H1 (cell line): ENCODE results near the gene TTC28. TPM values are rescaled to one million over a fixed set of nuclear protein-coding genes. Genes with fewer than 3 reads are reported as not detected.

Experiments
- CTCF ChIA-PET: fragments of 300-600 bp; sonication (Branson Sonifier 250); formaldehyde crosslinking; loops from one replicate; lab custom pipeline; 2021; ENCODE audit not compliant: partially characterized antibody; lab: Charles Lee
- POLR2A ChIA-PET: fragments of 300-600 bp; sonication (Branson Sonifier 250); formaldehyde crosslinking; loops from one replicate; lab custom pipeline; 2021; ENCODE audit warnings: inconsistent platforms; ENCODE audit not compliant: partially characterized antibody; lab: Charles Lee
- DNase-seq, 2 experiments: peaks; one replicate each; pipeline versions ENCODE4 v3.0.0 to v3.0.0-alpha.2; 2010 to 2022; ENCODE audit warnings: low spot score in 2 of 2, low read depth in 1 of 2, mixed read lengths in 1 of 2
- FAIRE-seq: peaks from 2 replicates; lab custom pipeline; 2011; peaks lifted over from hg19 to GRCh38; lab: Jason Lieb, UNC
- H2AFZ ChIP-seq: 2 replicates; pipeline ENCODE4 v1.8.1; 2012; ENCODE audit warnings: low read length, inconsistent platforms
- H2AK5ac ChIP-seq: 2 replicates; pipeline ENCODE4 v1.6.1; 2013; ENCODE audit warnings: low read depth, low read length
- H2BK120ac ChIP-seq: replicated peaks from 2 replicates; pipeline ENCODE3; 2013; ENCODE audit warnings: low read depth, low read length, inconsistent platforms
- H2BK12ac ChIP-seq: 2 replicates; pipeline ENCODE4 v1.6.1; 2013; ENCODE audit warnings: low read depth, low read length
- H2BK15ac ChIP-seq: 2 replicates; pipeline ENCODE4 v1.6.1; 2013; ENCODE audit warnings: low read length
- H2BK20ac ChIP-seq: 2 replicates; pipeline ENCODE4 v1.6.1; 2013; ENCODE audit warnings: low read length
- H2BK5ac ChIP-seq: 2 replicates; pipeline ENCODE4 v1.6.1; 2013; ENCODE audit warnings: low read depth, low read length
- H3K14ac ChIP-seq: 2 replicates; pipeline ENCODE4 v1.6.1; 2013; ENCODE audit warnings: inconsistent platforms; ENCODE audit not compliant: insufficient read length
- H3K18ac ChIP-seq: 2 replicates; pipeline ENCODE4 v1.6.1; 2013; ENCODE audit warnings: low read length; ENCODE audit errors: extremely low read depth
- H3K23ac ChIP-seq: 2 replicates; pipeline ENCODE4 v1.6.1; 2013; ENCODE audit warnings: inconsistent platforms; ENCODE audit not compliant: insufficient read length
- H3K23me2 ChIP-seq: 2 replicates; pipeline ENCODE4 v1.6.1; 2013; ENCODE audit warnings: low read depth, low read length
- H3K27ac ChIP-seq: 2 replicates; pipeline ENCODE4 v1.6.1; 2011; ENCODE audit warnings: low read depth, low read length, inconsistent platforms
- H3K27me3 ChIP-seq, 4 experiments: replicated peaks in 1 of 4; 1 replicate in 1 of 4; 2 replicates in 3 of 4; pipeline versions ENCODE4 v1.6.1 to v1.8.1; 2011 to 2013; ENCODE audit warnings: low read length in 3 of 4, mild to moderate bottlenecking in 3 of 4, inconsistent platforms in 2 of 4, mixed read lengths in 2 of 4, moderate library complexity in 1 of 4; ENCODE audit not compliant: control insufficient read depth in 3 of 4, insufficient read depth in 3 of 4; ENCODE audit errors: extremely low read depth in 1 of 4
- H3K36me3 ChIP-seq, 4 experiments: 2 replicates each; pipeline versions ENCODE4 v1.6.1 to v1.8.1; 2011 to 2013; ENCODE audit warnings: mild to moderate bottlenecking in 4 of 4, low read length in 3 of 4, moderate library complexity in 2 of 4, control low read depth in 1 of 4, inconsistent platforms in 1 of 4; ENCODE audit not compliant: insufficient read depth in 4 of 4, control insufficient read depth in 2 of 4
- H3K4ac ChIP-seq: replicated peaks from 2 replicates; pipeline ENCODE3; 2013; ENCODE audit warnings: low read length, low read depth, mixed read lengths, inconsistent platforms; ENCODE audit not compliant: insufficient read length
- H3K4me1 ChIP-seq, 4 experiments: replicated peaks in 1 of 4; 1 replicate in 1 of 4; 2 replicates in 3 of 4; pipeline versions ENCODE4 v1.6.1 to v1.8.1; 2011 to 2013; ENCODE audit warnings: low read length in 3 of 4, inconsistent platforms in 2 of 4, mixed read lengths in 1 of 4; ENCODE audit not compliant: insufficient read depth in 4 of 4, control insufficient read depth in 3 of 4
- H3K4me2 ChIP-seq, 2 experiments: 2 replicates each; pipeline versions ENCODE4 v1.6.1 to v1.8.1; 2011 to 2013; ENCODE audit warnings: low read depth in 2 of 2, low read length in 2 of 2, control low read depth in 1 of 2, inconsistent platforms in 1 of 2, mild to moderate bottlenecking in 1 of 2; ENCODE audit not compliant: insufficient read depth in 1 of 2
- H3K4me3 ChIP-seq, 4 experiments: fragments of 200-600, 300-600 bp in 1 of 4; sonication (generic), shearing (Covaris generic), sonication (Bioruptor Twin) in 1 of 4; 2 replicates each; pipeline versions ENCODE4 v1.5.1 to v1.8.1; 2011 to 2016; ENCODE audit warnings: low read length in 4 of 4, low read depth in 3 of 4, control low read depth in 2 of 4, inconsistent platforms in 2 of 4, mild to moderate bottlenecking in 2 of 4, mixed read lengths in 1 of 4, moderate library complexity in 1 of 4; ENCODE audit not compliant: insufficient read depth in 2 of 4; ENCODE audit errors: extremely low read depth in 1 of 4
- H3K56ac ChIP-seq: replicated peaks from 2 replicates; pipeline ENCODE3; 2013; ENCODE audit warnings: low read depth, mild to moderate bottlenecking, mixed read lengths, low read length, inconsistent platforms; ENCODE audit not compliant: insufficient read length
- H3K79me1 ChIP-seq: 2 replicates; pipeline ENCODE4 v1.6.1; 2013; ENCODE audit warnings: low read depth, low read length, control low read depth
- H3K79me2 ChIP-seq, 2 experiments: 2 replicates each; pipeline versions ENCODE4 v1.6.1 to v1.8.1; 2012 to 2013; ENCODE audit warnings: low read length in 2 of 2, mild to moderate bottlenecking in 2 of 2, inconsistent platforms in 1 of 2; ENCODE audit not compliant: insufficient read depth in 2 of 2, control insufficient read depth in 1 of 2
- H3K9ac ChIP-seq, 4 experiments: replicated peaks in 1 of 4; 1 replicate in 1 of 4; 2 replicates in 3 of 4; pipeline versions ENCODE4 v1.6.1 to v1.8.1; 2011 to 2013; ENCODE audit warnings: low read depth in 3 of 4, low read length in 3 of 4, control low read depth in 2 of 4, mild to moderate bottlenecking in 2 of 4, moderate library complexity in 2 of 4, inconsistent platforms in 1 of 4; ENCODE audit errors: extremely low read depth in 1 of 4
- H3K9me3 ChIP-seq, 2 experiments: 2 replicates each; pipeline versions ENCODE4 v1.6.1 to v1.8.1; 2012 to 2013; ENCODE audit warnings: mild to moderate bottlenecking in 2 of 2, moderate library complexity in 2 of 2, control low read depth in 1 of 2, inconsistent platforms in 1 of 2, low read depth in 1 of 2, low read length in 1 of 2, mixed read lengths in 1 of 2; ENCODE audit not compliant: insufficient read depth in 2 of 2
- H4K20me1 ChIP-seq, 2 experiments: replicated peaks in 1 of 2; 2 replicates each; pipeline versions ENCODE3 to v1.8.1; 2011 to 2013; ENCODE audit warnings: inconsistent platforms in 2 of 2, low read length in 2 of 2, mild to moderate bottlenecking in 1 of 2; ENCODE audit not compliant: insufficient read depth in 2 of 2, control insufficient read depth in 1 of 2
- H4K5ac ChIP-seq: 2 replicates; pipeline ENCODE4 v1.6.1; 2013; ENCODE audit warnings: low read length, low read depth, mixed read lengths, inconsistent platforms; ENCODE audit not compliant: insufficient read length
- H4K8ac ChIP-seq: 2 replicates; pipeline ENCODE4 v1.8.0; 2013; ENCODE audit warnings: mild to moderate bottlenecking, moderate library complexity, low read length, inconsistent platforms; ENCODE audit not compliant: insufficient read depth; ENCODE audit errors: extremely low read depth
- H4K91ac ChIP-seq: replicated peaks from 2 replicates; pipeline ENCODE3; 2013; ENCODE audit warnings: low read length, mixed read lengths, inconsistent platforms; ENCODE audit not compliant: insufficient read length
- JUN ChIP-seq: IDR thresholded peaks from 2 replicates; pipeline ENCODE4 v1.6.1; 2011; ENCODE audit warnings: low read depth, mild to moderate bottlenecking, improper control_type of control experiment, low read length
- POLR2A ChIP-seq, 2 experiments: IDR thresholded peaks; 1 replicate in 1 of 2; 2 replicates in 1 of 2; pipeline ENCODE4 v1.6.1; 2011; ENCODE audit warnings: low read depth in 2 of 2, low read length in 2 of 2, mild to moderate bottlenecking in 2 of 2; ENCODE audit errors: control extremely low read depth in 1 of 2
- RFX5 ChIP-seq: IDR thresholded peaks from 2 replicates; pipeline ENCODE4 v1.6.1; 2011; ENCODE audit warnings: low read depth, low read length, improper control_type of control experiment, borderline replicate concordance
- WGBS, 2 experiments: shearing (Covaris generic) in 1 of 2; methylation state at CpG; one replicate each; pipeline versions ENCODE4 v1.1.6 to v1.1.7; 2013 to 2015; ENCODE audit warnings: low lambda C conversion rate in 2 of 2, mixed read lengths in 2 of 2, inconsistent platforms in 1 of 2, low coverage in 1 of 2, missing lambda C conversion rate in 1 of 2; ENCODE audit not compliant: insufficient replicate concordance in 2 of 2, insufficient coverage in 1 of 2, insufficient read length in 1 of 2; ENCODE audit errors: extremely low coverage in 1 of 2, missing lambda C conversion rate in 1 of 2; 5-methylcytosine and 5-hydroxymethylcytosine counted together
- polyA plus RNA-seq, 7 experiments: library from polyadenylated mRNA; depleted of rRNA in 3 of 7; stranded (reverse) in 5 of 7; unstranded in 2 of 7; fragments of >200 nt in 5 of 7; fragments of 200-250 nt in 2 of 7; gene quantifications; 1 replicate in 5 of 7; 2 replicates in 1 of 7; 4 replicates in 1 of 7; pipeline versions ENCODE4 v1.2.1 to v1.2.3, GENCODE V29; 2011 to 2013; ENCODE audit warnings: missing spikeins in 2 of 7, mixed read lengths in 2 of 7
- total RNA-seq: library from RNA; stranded (reverse); fragmentation: NEBNext Ultra II Directional; extraction: Animal tissue kit (Norgen Biotek cat#: 25700); gene quantifications from 2 replicates; pipeline ENCODE4 v1.2.1, GENCODE V29; 2021

Gene TTC28
- total and polyA plus RNA-seq, 2 of the 8 experiments (the other 6 are each of a cell fraction or from before 2014, with no cell fraction given): 2.6 to 12.6 TPM

GRCh38 chr22:27978317-27978716 is 701.3 kb downstream of the TTC28 start:
- Histone ChIP-seq H3K9me3 (no peaks in the 10 kb centered on the region), H4K8ac (peak overlapping the region; percentile 83; the same call in 1 of the 2 replicates), H2BK5ac (no peak overlapping the region), H2BK12ac (no peak overlapping the region), H3K18ac (no peak overlapping the region), H3K4ac (no peak overlapping the region), H3K56ac (no peak overlapping the region), H3K27ac (no peak overlapping the region), H3K4me3 (no peak overlapping the region), H3K23me2 (no peaks in the 10 kb centered on the region; the same call in 1 of the 2 replicates), H4K5ac (no peak overlapping the region), H2BK20ac (no peak overlapping the region), H3K36me3 (no peaks in the 10 kb centered on the region), H2AFZ (no peak overlapping the region), H2BK15ac (no peak overlapping the region), H4K91ac (no peak overlapping the region), H3K79me2 (no peaks in the 10 kb centered on the region), H3K79me1 (no peaks in the 10 kb centered on the region), H3K23ac (no peak overlapping the region), H2BK120ac (no peak overlapping the region), H3K4me1 (peaks cover 0 to 11% (median 5%) of the 10 kb centered on the region in 4 experiments; a peak in 5 of 7 replicates), H3K4me2 (no peak overlapping the region), H3K9ac (no peak overlapping the region), H2AK5ac (no peak overlapping the region), H4K20me1 (no peaks in the 10 kb centered on the region), H3K14ac (no peak overlapping the region), H3K27me3 (no peaks in the 10 kb centered on the region)
- FAIRE-seq (no peak), DNase-seq (no peak)
- CTCF ChIA-PET: interaction anchor here (1.1 kb wide), 1 partner anchor 19 kb away, joined by 3 read pairs; no protein-coding TSS in a partner anchor
- 97% methylated on average over 6 of the region's 6 CpGs; no CpG with 5 or more reads in 1 of the 2 experiments for WGBS, 2 experiments
- POLR2A ChIA-PET: interaction anchor here (0.6 kb wide), 1 partner anchor 20 kb away, joined by 3 read pairs; no protein-coding TSS in a partner anchor
- TF ChIP-seq JUN: no peak
- no peak for TF ChIP-seq RFX5
- TF ChIP-seq POLR2A (IDR thresholded peaks at IDR 0.05; ENCODE audit: control extremely low read depth in 1 of 2, low read depth in 2 of 2, low read length in 2 of 2): no peak
